Spleen (tissue), 11 donors: Measurements from ENCODE around the gene TWF2. TPM values are rescaled to one million over a fixed set of nuclear protein-coding genes. Genes with fewer than 3 reads are reported as not detected.
A peak's percentile ranks its signal among the peaks of the same experiment; 100 is the strongest.

Experiments used
- DNase-seq: peaks from one replicate; pipeline ENCODE4 v3.0.0-alpha.2; 2020
- H3K27ac ChIP-seq, 8 donors: fragments of 200-600 bp; sonication (generic) in 7 of 8; 1 replicate in 4 of 8; 2 replicates in 4 of 8; pipeline versions ENCODE4 v1.5.0 to v1.8.0; 2016 to 2021; ENCODE audit warnings: inconsistent platforms in 4 of 8, mild to moderate bottlenecking in 4 of 8, moderate library complexity in 1 of 8
- H3K27me3 ChIP-seq, 7 donors: fragments of 200-600 bp; sonication (generic) in 6 of 7; replicated peaks in 1 of 7; 1 replicate in 4 of 7; 2 replicates in 3 of 7; pipeline versions ENCODE4 v1.5.0 to v1.8.0; 2016 to 2021; ENCODE audit warnings: inconsistent platforms in 3 of 7, mild to moderate bottlenecking in 1 of 7
- H3K36me3 ChIP-seq, 6 donors: fragments of 200-600 bp; sonication (generic) in 5 of 6; 1 replicate in 4 of 6; 2 replicates in 2 of 6; pipeline versions ENCODE4 v1.5.0 to v1.8.0; 2016 to 2021; ENCODE audit warnings: inconsistent platforms in 2 of 6
- H3K4me1 ChIP-seq, 6 donors: fragments of 200-600 bp; sonication (generic) in 5 of 6; 1 replicate in 3 of 6; 2 replicates in 3 of 6; pipeline versions ENCODE4 v1.5.0 to v1.8.0; 2016 to 2021; ENCODE audit warnings: inconsistent platforms in 3 of 6
- H3K4me3 ChIP-seq, 8 donors: fragments of 200-600 bp; sonication (generic) in 7 of 8; 1 replicate in 4 of 8; 2 replicates in 4 of 8; pipeline versions ENCODE4 v1.5.0 to v1.8.0; 2016 to 2021; ENCODE audit warnings: inconsistent platforms in 4 of 8, mild to moderate bottlenecking in 4 of 8, moderate library complexity in 2 of 8
- H3K9me3 ChIP-seq, 8 donors: fragments of 200-600 bp; sonication (generic) in 7 of 8; 1 replicate in 4 of 8; 2 replicates in 4 of 8; pipeline versions ENCODE4 v1.5.0 to v1.8.0; 2016 to 2021; ENCODE audit warnings: inconsistent platforms in 4 of 8
- POLR2A ChIP-seq, 3 donors: fragments of 450-650 bp; IDR thresholded peaks; one replicate each; pipeline ENCODE4 v1.5.1; 2017; ENCODE audit warnings: antibody characterized with exemption in 3 of 3, mild to moderate bottlenecking in 1 of 3
- POLR2AphosphoS5 ChIP-seq, 3 donors: sonication (generic); formaldehyde crosslinking; IDR thresholded peaks; one replicate each; pipeline ENCODE4 v1.5.1; 2017; ENCODE audit warnings: antibody characterized with exemption in 3 of 3
- WGBS, 5 donors: extraction: QIAGEN DNeasy Blood & Tissue Kit in 3 of 5; methylation state at CpG; one replicate each; pipeline versions ENCODE4 v1.1.5 to v1.1.7; 2013 to 2018; 5-methylcytosine and 5-hydroxymethylcytosine counted together
- intact Hi-C: fragments of 100-400 bp; cut with DNase I; formaldehyde crosslinking; loops from one replicate; pipeline ENCODE4 v1.15.0; 2023; ENCODE audit warnings: low total_unique reads
- polyA plus RNA-seq, 3 donors: library from polyadenylated mRNA; stranded (reverse); fragments of 200-250 nt; gene quantifications; one replicate each; pipeline ENCODE4 v1.2.1, GENCODE V29; 2013
- total RNA-seq, 7 donors: library from RNA; depleted of rRNA in 3 of 7; stranded (reverse); fragments of >200 nt in 3 of 7; fragmentation: NEBNext Ultra II Directional in 4 of 7; extraction: Animal tissue kit (Norgen Biotek cat#: 25700) in 4 of 7; gene quantifications; one replicate each; pipeline versions ENCODE4 v1.1.0 to v1.2.1, GENCODE V29; 2016 to 2021
- TF ChIP-seq, protein P1 (sequence below), 11 experiments: fragments of 200-600 bp in 7 of 11; fragments of 450-650 bp in 4 of 11; sonication (generic) in 4 of 11; IDR thresholded peaks in 8 of 11; conservative IDR thresholded peaks in 3 of 11; 1 replicate in 7 of 11; 2 replicates in 4 of 11; pipeline versions ENCODE4 v1.4.0 to v1.8.0; 2016 to 2021; ENCODE audit warnings: antibody characterized with exemption in 11 of 11, inconsistent platforms in 4 of 11, mild to moderate bottlenecking in 1 of 11
- donor health status: healthy with polysubstance abuse.
- donor health status: DM: no; HTN: no; CAD: no; lungs with moderate emphysema.
- donor health status: DM: no; HTN: no; CAD: no.
- donor health status: Bipolar disorder and iron deficiency.
- donor health status: healthy.
- donor health status: DM: no; HTN: no; CAD: no.
- donor health status: DM: yes; HTN: yes; CAD: no.

Gene TWF2
- total and polyA plus RNA-seq, 10 donors: 47.3 to 109 (median 68.0) TPM

- intact Hi-C loops: no loop called here
- Histone ChIP-seq H3K9me3 (no peaks in the 10 kb centered on the region), H3K27me3 (no peaks in the 10 kb centered on the region), H3K4me1 (peaks cover 29 to 68% (median 54%) of the 10 kb centered on the region in 6 donors), H3K27ac (peak overlapping the region in 7 of 8 donors; percentile 49 to 91 (median 58)), H3K36me3 (peaks cover 4 to 84% (median 55%) of the 10 kb centered on the region in 6 donors), H3K4me3 (no peak overlapping the region)
- DNase-seq: no peak
- 37 to 68% (median 52%) methylated on average over 4 of the region's 4 CpGs for WGBS, 5 donors
- TF ChIP-seq POLR2AphosphoS5 (IDR thresholded peaks at IDR 0.05) (no peak), POLR2A (IDR thresholded peaks at IDR 0.05) (no peak)
- TF ChIP-seq, protein P1, sequence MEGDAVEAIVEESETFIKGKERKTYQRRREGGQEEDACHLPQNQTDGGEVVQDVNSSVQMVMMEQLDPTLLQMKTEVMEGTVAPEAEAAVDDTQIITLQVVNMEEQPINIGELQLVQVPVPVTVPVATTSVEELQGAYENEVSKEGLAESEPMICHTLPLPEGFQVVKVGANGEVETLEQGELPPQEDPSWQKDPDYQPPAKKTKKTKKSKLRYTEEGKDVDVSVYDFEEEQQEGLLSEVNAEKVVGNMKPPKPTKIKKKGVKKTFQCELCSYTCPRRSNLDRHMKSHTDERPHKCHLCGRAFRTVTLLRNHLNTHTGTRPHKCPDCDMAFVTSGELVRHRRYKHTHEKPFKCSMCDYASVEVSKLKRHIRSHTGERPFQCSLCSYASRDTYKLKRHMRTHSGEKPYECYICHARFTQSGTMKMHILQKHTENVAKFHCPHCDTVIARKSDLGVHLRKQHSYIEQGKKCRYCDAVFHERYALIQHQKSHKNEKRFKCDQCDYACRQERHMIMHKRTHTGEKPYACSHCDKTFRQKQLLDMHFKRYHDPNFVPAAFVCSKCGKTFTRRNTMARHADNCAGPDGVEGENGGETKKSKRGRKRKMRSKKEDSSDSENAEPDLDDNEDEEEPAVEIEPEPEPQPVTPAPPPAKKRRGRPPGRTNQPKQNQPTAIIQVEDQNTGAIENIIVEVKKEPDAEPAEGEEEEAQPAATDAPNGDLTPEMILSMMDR (IDR thresholded peaks at IDR 0.05 in 8 of 11, conservative IDR thresholded peaks at IDR 0.05 in 3 of 11): no peak
Observed at GRCh38 chr3:52202384-52203077, 36.4 kb downstream of the TWF2 start.

GRCh38 chr3:52200981-52201679 lies 37.8 kb downstream of the TWF2 start:
- Histone ChIP-seq H3K4me3 (no peak overlapping the region), H3K36me3 (peaks cover 4 to 70% (median 41%) of the 10 kb centered on the region in 6 donors), H3K27me3 (no peaks in the 10 kb centered on the region), H3K9me3 (no peaks in the 10 kb centered on the region), H3K4me1 (peaks cover 41 to 82% (median 68%) of the 10 kb centered on the region in 6 donors), H3K27ac (peak overlapping the region in 7 of 8 donors; percentile 2 to 91 (median 58))
- 65 to 85% (median 75%) methylated on average over 5 of the region's 5 CpGs for WGBS, 5 donors
- intact Hi-C loops: no loop called here
- no peak for TF ChIP-seq POLR2AphosphoS5 (IDR thresholded peaks at IDR 0.05)
- no peak for TF ChIP-seq POLR2A (IDR thresholded peaks at IDR 0.05)
- TF ChIP-seq, protein P1 (IDR thresholded peaks at IDR 0.05 in 8 of 11, conservative IDR thresholded peaks at IDR 0.05 in 3 of 11): no peak
- DNase-seq: no peak

DNA sequence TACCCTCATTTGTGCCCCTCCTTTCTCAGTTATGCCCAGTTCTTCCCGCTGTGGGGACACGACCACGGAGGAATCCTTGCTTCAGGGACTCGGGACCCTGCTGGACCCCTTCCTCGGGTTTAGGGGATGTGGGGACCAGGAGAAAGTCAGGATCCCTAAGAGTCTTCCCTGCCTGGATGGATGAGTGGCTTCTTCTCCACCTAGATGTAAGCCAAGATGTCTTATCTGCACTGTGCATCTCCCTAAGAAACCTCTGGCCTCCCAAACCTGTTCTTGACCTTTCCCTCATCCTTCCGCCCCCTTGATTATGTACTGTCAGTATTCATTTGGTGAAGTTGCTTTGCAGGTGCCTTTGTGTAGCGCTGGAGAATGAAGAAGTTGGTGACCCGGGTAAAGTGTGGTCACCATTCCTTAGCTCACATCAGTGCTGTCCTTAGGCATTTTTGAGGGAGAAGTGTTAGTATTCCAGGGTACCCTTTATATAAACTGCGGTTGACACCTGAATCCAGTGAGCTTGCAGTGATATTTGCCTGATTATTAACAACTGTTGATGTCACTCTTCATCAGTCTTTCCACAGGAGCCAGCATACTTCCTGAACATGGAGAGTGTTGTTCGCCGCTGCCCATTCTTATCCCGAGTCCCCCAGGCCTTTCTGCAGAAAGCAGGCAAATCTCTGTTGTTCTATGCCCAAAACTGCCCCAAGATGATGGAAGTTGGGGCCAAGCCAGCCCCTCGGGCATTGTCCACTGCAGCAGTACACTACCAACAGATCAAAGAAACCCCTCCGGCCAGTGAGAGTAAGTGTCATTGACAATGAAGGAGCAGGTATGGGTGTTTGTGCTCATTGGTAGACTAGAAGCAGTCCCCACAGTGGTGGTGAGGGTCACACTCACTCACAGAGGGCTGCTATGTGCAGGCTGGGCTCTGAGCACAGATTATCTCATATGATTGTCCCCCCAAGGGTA lies 40.0 kb downstream of the TWF2 start:
- H3K9me3 ChIP-seq: no peaks in the 10 kb centered on the region
- intact Hi-C loops: no loop called here
- H3K36me3 ChIP-seq: peaks cover 4 to 48% (median 19%) of the 10 kb centered on the region in 6 donors
- DNase-seq: no peak
- peak overlapping the region; percentile 82 to 93 (median 90) for H3K27ac ChIP-seq
- TF ChIP-seq, protein P1 (IDR thresholded peaks at IDR 0.05 in 8 of 11, conservative IDR thresholded peaks at IDR 0.05 in 3 of 11): no peak
- TF ChIP-seq POLR2A (IDR thresholded peaks at IDR 0.05) (no peak), POLR2AphosphoS5 (IDR thresholded peaks at IDR 0.05) (no peak)
- H3K4me3 ChIP-seq: peak overlapping the region; percentile 63 to 100 (median 90)
- WGBS, 5 donors: 39 to 54% (median 44%) methylated on average over 14 of the region's 14 CpGs
- H3K27me3 ChIP-seq: no peaks in the 10 kb centered on the region
- H3K4me1 ChIP-seq: peaks cover 51 to 96% (median 80%) of the 10 kb centered on the region in 6 donors
